ENCODE results near the gene CD300C.

- TF ChIP-seq CTCF (IDR thresholded peaks at IDR 0.05; ENCODE audit: poor library complexity) = no peak
- no peak for TF ChIP-seq EZH2 (IDR thresholded peaks at IDR 0.05; ENCODE audit: borderline replicate concordance)
- no peak for TF ChIP-seq EZH2phosphoT487 (IDR thresholded peaks at IDR 0.05; ENCODE audit: low read depth, severe bottlenecking, unreplicated experiment)
Measured at GRCh38 chr17:74550602-74551001, 4.7 kb upstream of the CD300C start.

Measured in hepatocyte (in vitro differentiated cells).